GM23338 (cell line): ENCODE measurements around the gene PA2G4. TPM values are rescaled to one million over a fixed set of nuclear protein-coding genes. Genes with fewer than 3 reads are reported as not detected.
A peak's percentile ranks its signal among the peaks of the same experiment; 100 is the strongest.

ENCODE experiments used
- ATAC-seq: fragments of 200-7000 bp; cut with Tn5 transposase; 3 replicates; pipeline ENCODE4 v1.9.1; 2020
- DNase-seq: peaks from one replicate; pipeline ENCODE4 v3.0.0-alpha.2; 2015; ENCODE audit warnings: low spot score
- H2AFZ ChIP-seq: fragments of 200-600 bp; sonication (generic); 2 replicates; pipeline ENCODE4 v1.8.0; 2016; ENCODE audit warnings: antibody characterized with exemption, mild to moderate bottlenecking, moderate library complexity
- H3F3A ChIP-seq: fragments of 200-600 bp; sonication (generic); replicated peaks from 2 replicates; pipeline ENCODE4 v1.8.0; 2017; ENCODE audit warnings: antibody characterized with exemption, mixed run types, low read depth
- H3K27ac ChIP-seq: fragments of 200-600 bp; sonication (generic); 2 replicates; pipeline ENCODE4 v1.6.1; 2016; ENCODE audit warnings: low read depth
- H3K27me3 ChIP-seq: fragments of 200-600 bp; sonication (generic); 2 replicates; pipeline ENCODE4 v1.8.0; 2016; ENCODE audit warnings: mild to moderate bottlenecking, mixed run types, moderate library complexity; ENCODE audit not compliant: insufficient read depth
- H3K36me3 ChIP-seq: fragments of 200-600 bp; sonication (generic); 2 replicates; pipeline ENCODE4 v1.8.0; 2016; ENCODE audit warnings: mild to moderate bottlenecking; ENCODE audit not compliant: insufficient read depth
- H3K4me1 ChIP-seq: fragments of 200-600 bp; sonication (generic); 2 replicates; pipeline ENCODE4 v1.8.0; 2016; ENCODE audit warnings: mild to moderate bottlenecking, moderate library complexity; ENCODE audit not compliant: insufficient read depth
- H3K4me2 ChIP-seq: fragments of 200-600 bp; sonication (generic); 2 replicates; pipeline ENCODE4 v1.7.1; 2017; ENCODE audit warnings: mixed run types
- H3K4me3 ChIP-seq: fragments of 200-600 bp; sonication (generic); 2 replicates; pipeline ENCODE4 v1.6.1; 2016; ENCODE audit warnings: mixed run types
- H3K79me2 ChIP-seq: fragments of 200-600 bp; sonication (generic); replicated peaks from 2 replicates; pipeline ENCODE4 v1.8.0; 2017; ENCODE audit warnings: mild to moderate bottlenecking; ENCODE audit not compliant: insufficient read depth
- H3K9me2 ChIP-seq: fragments of 200-600 bp; sonication (generic); 2 replicates; pipeline ENCODE4 v1.8.0; 2017; ENCODE audit not compliant: insufficient read depth
- H4K20me1 ChIP-seq: fragments of 200-600 bp; sonication (generic); replicated peaks from 2 replicates; pipeline ENCODE4 v1.8.0; 2017; ENCODE audit warnings: mild to moderate bottlenecking; ENCODE audit not compliant: insufficient read depth
- H3K27ac Mint-ChIP-seq: 2 replicates; pipeline ENCODE4 v1.8.0; 2020; ENCODE audit warnings: inconsistent platforms, mild to moderate bottlenecking, moderate library complexity, mixed read lengths
- H3K27me3 Mint-ChIP-seq: 3 replicates; pipeline ENCODE4 v1.8.0; 2022; ENCODE audit warnings: low read depth, mild to moderate bottlenecking, moderate library complexity, mixed read lengths, inconsistent platforms; ENCODE audit not compliant: insufficient read depth, poor library complexity
- H3K36me3 Mint-ChIP-seq: 3 replicates; pipeline ENCODE4 v1.8.0; 2021; ENCODE audit warnings: low read depth, mild to moderate bottlenecking, inconsistent platforms, moderate library complexity, mixed read lengths
- H3K4me1 Mint-ChIP-seq: 3 replicates; pipeline ENCODE4 v1.8.0; 2020; ENCODE audit warnings: mild to moderate bottlenecking, inconsistent platforms, mixed read lengths
- H3K4me3 Mint-ChIP-seq: 3 replicates; pipeline ENCODE4 v1.8.0; 2021; ENCODE audit warnings: moderate library complexity, mild to moderate bottlenecking, inconsistent platforms, mixed read lengths
- H3K9me3 Mint-ChIP-seq: 3 replicates; pipeline ENCODE4 v1.8.0; 2020; ENCODE audit warnings: moderate library complexity, mild to moderate bottlenecking, inconsistent platforms, mixed read lengths
- CREB1 ChIP-seq: fragments of 250-450 bp; sonication (Bioruptor Pico); IDR thresholded peaks from 2 replicates; pipeline ENCODE4 v1.5.0; 2020; ENCODE audit warnings: low read depth, mild to moderate bottlenecking, moderate library complexity
- EZH2 ChIP-seq: fragments of 200-600 bp; sonication (generic); IDR thresholded peaks from one replicate; pipeline ENCODE4 v1.8.0; 2017; ENCODE audit warnings: antibody characterized with exemption, mild to moderate bottlenecking, low read depth; ENCODE audit not compliant: unreplicated experiment
- NANOG ChIP-seq: IDR thresholded peaks from 2 replicates; pipeline ENCODE4 v1.6.1; 2016; ENCODE audit warnings: antibody characterized with exemption, borderline replicate concordance
- POLR2AphosphoS5 ChIP-seq: IDR thresholded peaks from 2 replicates; pipeline ENCODE4 v1.6.1; 2016; ENCODE audit warnings: antibody characterized with exemption, low read depth
- ZNF114 ChIP-seq: fragments of 250-450 bp; sonication (Bioruptor Pico); IDR thresholded peaks from 2 replicates; pipeline ENCODE4 v1.5.0; 2020; ENCODE audit warnings: mild to moderate bottlenecking, moderate library complexity
- polyA plus RNA-seq: library from polyadenylated mRNA; unstranded; fragments of >200 nt; fragmentation: Nextera tagmentation; extraction: Ambion mirVana; gene quantifications from 2 replicates; pipeline ENCODE4 v1.2.1, GENCODE V29; 2016
- total RNA-seq: library from RNA; depleted of rRNA; stranded (reverse); fragments of >200 nt; shearing (Covaris generic); gene quantifications from 2 replicates; pipeline ENCODE4 v1.2.3, GENCODE V29; 2014
- TF ChIP-seq, protein P1 (sequence below), 2 experiments: fragments of 200-600 bp in 1 of 2; sonication (generic) in 1 of 2; conservative IDR thresholded peaks; 2 replicates each; pipeline versions ENCODE4 v1.5.1 to v1.6.1; 2016 to 2017; ENCODE audit warnings: antibody characterized with exemption in 2 of 2, low read depth in 2 of 2, mild to moderate bottlenecking in 2 of 2, moderate library complexity in 1 of 2

Gene PA2G4
- total and polyA plus RNA-seq, 2 experiments from 2014 or later = 237 to 373 TPM

DNA sequence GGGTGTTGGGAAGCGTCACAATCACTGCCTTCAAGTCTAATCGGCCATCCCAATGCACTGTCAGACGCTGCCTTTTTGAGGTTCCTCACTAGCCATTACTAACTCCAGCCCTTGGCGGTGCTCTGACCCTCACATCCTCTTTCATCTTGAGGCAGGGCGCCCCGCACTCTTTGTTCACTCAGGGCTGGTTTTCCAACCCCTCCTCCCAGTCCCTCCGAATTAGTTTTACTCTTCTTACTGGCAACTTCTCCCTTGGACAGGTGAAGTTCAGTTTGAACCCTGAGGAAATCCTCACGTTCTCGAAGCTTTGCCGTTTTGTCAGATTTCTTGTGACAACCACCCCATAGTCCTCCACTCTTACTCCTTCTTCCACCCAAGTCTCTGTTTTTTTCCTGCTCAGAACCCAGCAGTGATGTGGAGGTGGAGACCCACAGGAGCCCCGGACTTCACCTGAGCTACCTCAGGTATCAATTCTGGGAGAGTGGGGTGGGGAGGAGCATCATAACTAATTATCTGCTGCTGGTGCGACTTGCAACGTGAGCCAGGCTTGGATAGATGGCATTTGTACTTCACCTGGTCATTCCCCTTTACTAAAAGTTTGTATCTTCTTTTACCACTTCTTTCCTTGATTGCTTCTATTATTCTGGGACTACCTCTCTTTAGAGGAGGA lies 14.5 kb downstream of the PA2G4 start:
- ATAC-seq (peak; percentile 13), DNase-seq (peak; percentile 58)
- TF ChIP-seq NANOG = no peak
- Histone ChIP-seq H2AFZ (no peak overlapping the region), H3K27me3 (no peaks in the 10 kb centered on the region), H3K4me3 (peak overlapping the region; percentile 78), H4K20me1 (no peaks in the 10 kb centered on the region), H3F3A (peaks cover 22% of the 10 kb centered on the region), H3K36me3 (peaks cover 4% of the 10 kb centered on the region; the same call in 1 of the 2 replicates), H3K9me2 (no peaks in the 10 kb centered on the region), H3K4me1 (peaks cover 10% of the 10 kb centered on the region), H3K79me2 (peaks cover 12% of the 10 kb centered on the region), H3K4me2 (peak overlapping the region; percentile 93), H3K27ac (peak overlapping the region; percentile 87)
- H3K36me3 Mint-ChIP-seq = peaks cover 38% of the 10 kb centered on the region
- H3K27me3 Mint-ChIP-seq = peaks cover 19% of the 10 kb centered on the region
- H3K4me1 Mint-ChIP-seq = peaks cover 19% of the 10 kb centered on the region
- peak overlapping the region; percentile 100 for H3K27ac Mint-ChIP-seq
- peaks cover 6% of the 10 kb centered on the region; the same call in 2 of the 3 replicates for H3K9me3 Mint-ChIP-seq
- H3K4me3 Mint-ChIP-seq = peak overlapping the region; percentile 94

- peak overlapping the region; percentile 94 for H3K4me3 Mint-ChIP-seq
- DNase-seq (peak; percentile 97), ATAC-seq (peak; percentile 44)
- peaks cover 33% of the 10 kb centered on the region for H3K36me3 Mint-ChIP-seq
- peaks cover 6% of the 10 kb centered on the region; the same call in 2 of the 3 replicates for H3K9me3 Mint-ChIP-seq
- peaks cover 4% of the 10 kb centered on the region; the same call in 1 of the 2 replicates for H3K36me3 ChIP-seq
- H3K4me3 ChIP-seq = peak overlapping the region; percentile 78
- H4K20me1 ChIP-seq = no peaks in the 10 kb centered on the region
- no peaks in the 10 kb centered on the region for H3K9me2 ChIP-seq
- H3K27ac Mint-ChIP-seq = peak overlapping the region; percentile 100
- H3K27me3 Mint-ChIP-seq = peaks cover 19% of the 10 kb centered on the region
- peak overlapping the region; percentile 93 for H3K4me2 ChIP-seq
- H3K4me1 Mint-ChIP-seq = peaks cover 19% of the 10 kb centered on the region
- peaks cover 22% of the 10 kb centered on the region for H3F3A ChIP-seq
- peak overlapping the region; percentile 87; the same call in 1 of the 2 replicates for H3K27ac ChIP-seq
- H2AFZ ChIP-seq = no peak overlapping the region
- H3K4me1 ChIP-seq = peaks cover 10% of the 10 kb centered on the region
- H3K79me2 ChIP-seq = peaks cover 12% of the 10 kb centered on the region
- no peaks in the 10 kb centered on the region for H3K27me3 ChIP-seq
- TF ChIP-seq CREB1 (CRISPR knock-in tag) (peak; percentile 25; the same call in 1 of the 2 replicates), POLR2AphosphoS5 (no peak), EZH2 (no peak), ZNF114 (no peak)
- TF ChIP-seq, protein P1, sequence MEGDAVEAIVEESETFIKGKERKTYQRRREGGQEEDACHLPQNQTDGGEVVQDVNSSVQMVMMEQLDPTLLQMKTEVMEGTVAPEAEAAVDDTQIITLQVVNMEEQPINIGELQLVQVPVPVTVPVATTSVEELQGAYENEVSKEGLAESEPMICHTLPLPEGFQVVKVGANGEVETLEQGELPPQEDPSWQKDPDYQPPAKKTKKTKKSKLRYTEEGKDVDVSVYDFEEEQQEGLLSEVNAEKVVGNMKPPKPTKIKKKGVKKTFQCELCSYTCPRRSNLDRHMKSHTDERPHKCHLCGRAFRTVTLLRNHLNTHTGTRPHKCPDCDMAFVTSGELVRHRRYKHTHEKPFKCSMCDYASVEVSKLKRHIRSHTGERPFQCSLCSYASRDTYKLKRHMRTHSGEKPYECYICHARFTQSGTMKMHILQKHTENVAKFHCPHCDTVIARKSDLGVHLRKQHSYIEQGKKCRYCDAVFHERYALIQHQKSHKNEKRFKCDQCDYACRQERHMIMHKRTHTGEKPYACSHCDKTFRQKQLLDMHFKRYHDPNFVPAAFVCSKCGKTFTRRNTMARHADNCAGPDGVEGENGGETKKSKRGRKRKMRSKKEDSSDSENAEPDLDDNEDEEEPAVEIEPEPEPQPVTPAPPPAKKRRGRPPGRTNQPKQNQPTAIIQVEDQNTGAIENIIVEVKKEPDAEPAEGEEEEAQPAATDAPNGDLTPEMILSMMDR (conservative IDR thresholded peaks at IDR 0.05; ENCODE audit: low read depth in 2 of 2) = peak; percentile 82 to 92
Measured at GRCh38 chr12:56119361-56119796, 15.0 kb downstream of the PA2G4 start.
